ENCODE results near the gene FGFR3.

Gene FGFR3

GRCh38 chr4:1786544-1787362 is 6.3 kb upstream of the FGFR3 start:
- no peak for TF ChIP-seq CTCF (IDR thresholded peaks at IDR 0.05)

GRCh38 chr4:1787411-1788077 is 5.5 kb upstream of the FGFR3 start:
- no peak for TF ChIP-seq CTCF (IDR thresholded peaks at IDR 0.05)

GRCh38 chr4:1788254-1788973 is 4.7 kb upstream of the FGFR3 start:
- TF ChIP-seq CTCF (IDR thresholded peaks at IDR 0.05), result no peak

- no peak for TF ChIP-seq CTCF (IDR thresholded peaks at IDR 0.05)
Measured at GRCh38 chr4:1789552-1789951, 3.5 kb upstream of the FGFR3 start.

- no peak for TF ChIP-seq CTCF (IDR thresholded peaks at IDR 0.05)
Measured at GRCh38 chr4:1790005-1790404, 3.1 kb upstream of the FGFR3 start.

GRCh38 chr4:1792158-1792831 is 798 bp upstream of the FGFR3 start:
- TF ChIP-seq CTCF (IDR thresholded peaks at IDR 0.05), result no peak

GRCh38 chr4:1793496-1793840 is 375 bp downstream of the FGFR3 start:
- no peak for TF ChIP-seq CTCF (IDR thresholded peaks at IDR 0.05)

Measured in LNCAP (cell line).